IMR-90 (cell line): ENCODE measurements around the gene TRA2B. TPM values are rescaled to one million over a fixed set of nuclear protein-coding genes. Genes with fewer than 3 reads are reported as not detected.

Experiments used
- ATAC-seq: fragments of 200-7000 bp; cut with Tn5 transposase; 2 replicates; pipeline ENCODE4 v1.9.1; 2020; ENCODE audit warnings: low read depth, mild to moderate bottlenecking, moderate library complexity
- BruUV-seq: library from RNA; stranded (reverse); fragments of 400-500 nt; replicated peaks from 2 replicates; lab custom pipeline; 2021; lab: Mats Ljungman, UMichigan
- CTCF ChIA-PET: fragments of 300-600 bp; formaldehyde crosslinking; extraction: SDS; loops from one replicate; lab custom pipeline; 2021; ENCODE audit warnings: antibody characterized with exemption; lab: Yijun Ruan, JAX
- POLR2A ChIA-PET: fragments of 300-600 bp; sonication (Branson Sonifier 250); formaldehyde crosslinking; loops from one replicate; lab custom pipeline; 2022; ENCODE audit warnings: antibody characterized with exemption; ENCODE audit not compliant: unreplicated experiment; lab: Charles Lee
- DNase-seq: peaks from one replicate; pipeline ENCODE4 v3.0.0; 2013
- H2AFZ ChIP-seq: replicated peaks from 2 replicates; pipeline ENCODE3; 2013; ENCODE audit warnings: low read length, mild to moderate bottlenecking; ENCODE audit not compliant: poor library complexity
- H2AK5ac ChIP-seq: 2 replicates; pipeline ENCODE4 v1.6.1; 2013; ENCODE audit warnings: low read depth, low read length, inconsistent platforms
- H2AK9ac ChIP-seq: replicated peaks from 2 replicates; pipeline ENCODE3; 2013; ENCODE audit warnings: mild to moderate bottlenecking, low read depth, low read length, moderate library complexity; ENCODE audit not compliant: poor library complexity
- H2BK120ac ChIP-seq: 2 replicates; pipeline ENCODE4 v1.6.1; 2013; ENCODE audit warnings: low read depth, low read length, inconsistent platforms
- H2BK15ac ChIP-seq: 3 replicates; pipeline ENCODE4 v1.6.1; 2013; ENCODE audit warnings: low read depth, low read length, inconsistent platforms
- H2BK20ac ChIP-seq: 2 replicates; pipeline ENCODE4 v1.6.1; 2013; ENCODE audit warnings: low read depth, mild to moderate bottlenecking, inconsistent platforms, low read length, moderate library complexity
- H2BK5ac ChIP-seq: 2 replicates; pipeline ENCODE4 v1.6.1; 2013; ENCODE audit warnings: mild to moderate bottlenecking, low read depth, low read length, inconsistent platforms; ENCODE audit not compliant: poor library complexity, severe bottlenecking
- H3K14ac ChIP-seq: replicated peaks from 2 replicates; pipeline ENCODE4 v1.6.1; 2013; ENCODE audit warnings: low read depth, low read length, inconsistent platforms
- H3K18ac ChIP-seq: 2 replicates; pipeline ENCODE4 v1.6.1; 2013; ENCODE audit warnings: low read depth, low read length, control low read depth
- H3K23ac ChIP-seq: 2 replicates; pipeline ENCODE4 v1.6.1; 2013; ENCODE audit warnings: low read depth, low read length, inconsistent platforms
- H3K27ac ChIP-seq: 2 replicates; pipeline ENCODE4 v1.5.1; 2013; ENCODE audit warnings: mild to moderate bottlenecking, control low read depth, low read length; ENCODE audit not compliant: insufficient read depth
- H3K27me3 ChIP-seq: 2 replicates; pipeline ENCODE4 v1.6.1; 2013; ENCODE audit warnings: low read length; ENCODE audit not compliant: control insufficient read depth, insufficient read depth
- H3K36me3 ChIP-seq: 2 replicates; pipeline ENCODE4 v1.6.1; 2013; ENCODE audit warnings: low read length, mixed read lengths; ENCODE audit not compliant: control insufficient read depth, insufficient read depth
- H3K4ac ChIP-seq: 2 replicates; pipeline ENCODE4 v1.6.1; 2013; ENCODE audit warnings: low read depth, low read length, inconsistent platforms
- H3K4me1 ChIP-seq: 2 replicates; pipeline ENCODE4 v1.6.1; 2013; ENCODE audit warnings: low read length, mixed read lengths; ENCODE audit not compliant: control insufficient read depth, insufficient read depth
- H3K4me2 ChIP-seq: 2 replicates; pipeline ENCODE4 v1.6.1; 2013; ENCODE audit warnings: low read depth, mild to moderate bottlenecking, control low read depth, low read length, moderate library complexity
- H3K4me3 ChIP-seq: 2 replicates; pipeline ENCODE4 v1.5.1; 2013; ENCODE audit warnings: low read depth, mild to moderate bottlenecking, control low read depth, low read length, moderate library complexity; ENCODE audit not compliant: insufficient read depth
- H3K56ac ChIP-seq: 2 replicates; pipeline ENCODE4 v1.6.1; 2013; ENCODE audit warnings: low read length, inconsistent platforms; ENCODE audit not compliant: insufficient read depth; ENCODE audit errors: extremely low read depth
- H3K79me1 ChIP-seq, 2 experiments: 2 replicates each; pipeline ENCODE4 v1.6.1; 2013; ENCODE audit warnings: low read length in 2 of 2, inconsistent platforms in 1 of 2, low read depth in 1 of 2
- H3K9ac ChIP-seq: 2 replicates; pipeline ENCODE4 v1.6.1; 2013; ENCODE audit warnings: low read depth, low read length, control low read depth
- H3K9me1 ChIP-seq: 2 replicates; pipeline ENCODE4 v1.6.1; 2013; ENCODE audit warnings: low read length, inconsistent platforms; ENCODE audit not compliant: insufficient read depth
- H3K9me3 ChIP-seq: 2 replicates; pipeline ENCODE4 v1.6.1; 2013; ENCODE audit warnings: low read length; ENCODE audit not compliant: control insufficient read depth, insufficient read depth
- H4K20me1 ChIP-seq: 2 replicates; pipeline ENCODE4 v1.6.1; 2013; ENCODE audit warnings: low read length, inconsistent platforms; ENCODE audit not compliant: insufficient read depth
- H4K5ac ChIP-seq: 2 replicates; pipeline ENCODE4 v1.6.1; 2013; ENCODE audit warnings: mild to moderate bottlenecking, low read depth, low read length, control low read depth
- H4K8ac ChIP-seq, 2 experiments: 2 replicates each; pipeline ENCODE4 v1.6.1; 2013; ENCODE audit warnings: low read depth in 2 of 2, low read length in 2 of 2, control low read depth in 1 of 2, inconsistent platforms in 1 of 2
- H4K91ac ChIP-seq: 2 replicates; pipeline ENCODE4 v1.6.1; 2013; ENCODE audit warnings: low read depth, low read length, inconsistent platforms; ENCODE audit not compliant: insufficient read depth
- CEBPB ChIP-seq: IDR thresholded peaks from 2 replicates; pipeline ENCODE4 v1.6.1; 2012; ENCODE audit warnings: low read depth, low read length, improper control_type of control experiment
- FOS ChIP-seq: fragments of 150-350 bp; IDR thresholded peaks from 2 replicates; pipeline ENCODE4 v1.6.1; 2016; ENCODE audit warnings: low read depth, low read length
- MAZ ChIP-seq: IDR thresholded peaks from 2 replicates; pipeline ENCODE4 v1.6.1; 2012; ENCODE audit warnings: low read depth, mild to moderate bottlenecking, low read length, improper control_type of control experiment, moderate library complexity, borderline replicate concordance
- MXI1 ChIP-seq: IDR thresholded peaks from 2 replicates; pipeline ENCODE4 v1.6.1; 2012; ENCODE audit warnings: low read depth, mild to moderate bottlenecking, low read length, moderate library complexity, borderline replicate concordance
- NFE2L2 ChIP-seq: fragments of 150-350 bp; IDR thresholded peaks from 2 replicates; pipeline ENCODE4 v1.6.1; 2016; ENCODE audit warnings: low read depth, mild to moderate bottlenecking, low read length
- POLR2A ChIP-seq: IDR thresholded peaks from 2 replicates; pipeline ENCODE4 v1.6.1; 2012; ENCODE audit warnings: mild to moderate bottlenecking, low read depth, low read length
- RAD21 ChIP-seq: IDR thresholded peaks from 2 replicates; pipeline ENCODE4 v1.6.1; 2012; ENCODE audit warnings: low read length, improper control_type of control experiment
- RCOR1 ChIP-seq: IDR thresholded peaks from 2 replicates; pipeline ENCODE4 v1.6.1; 2012; ENCODE audit warnings: mild to moderate bottlenecking, low read length, improper control_type of control experiment; ENCODE audit not compliant: insufficient replicate concordance
- WGBS, 2 experiments: methylation state at CpG; one replicate each; pipeline versions ENCODE4 v1.1.5 to v1.1.7; 2013; ENCODE audit warnings: missing lambda C conversion rate in 2 of 2; ENCODE audit not compliant: insufficient read length in 1 of 2; ENCODE audit errors: extremely low coverage in 2 of 2; 5-methylcytosine and 5-hydroxymethylcytosine counted together
- dilution Hi-C: fragments of 300-500 bp; cut with HindIII; formaldehyde crosslinking; loops from one replicate; pipeline ENCODE4 v1.14.3; 2018; ENCODE audit warnings: low sequenced_read_pairs; ENCODE audit not compliant: unreplicated experiment
- in situ Hi-C: fragments of 300-500 bp; cut with MboI; formaldehyde crosslinking; loops from 3 replicates; pipeline ENCODE4 v1.14.3; 2019; ENCODE audit warnings: low sequenced_read_pairs, inconsistent platforms, mixed read lengths
- intact Hi-C: fragments of 100-400 bp; cut with micrococcal nuclease; formaldehyde crosslinking; loops from 2 replicates; pipeline ENCODE4 v1.10.0; 2022
- polyA plus RNA-seq, 3 experiments: library from polyadenylated mRNA; depleted of rRNA; stranded (reverse); fragments of >200 nt; gene quantifications; 2 replicates each; pipeline ENCODE4 v1.2.3, GENCODE V29; 2012; ENCODE audit warnings: low replicate concordance in 1 of 3
- total RNA-seq: library from RNA; depleted of rRNA; stranded (reverse); fragments of >200 nt; gene quantifications from 2 replicates; pipeline ENCODE4 v1.2.3, GENCODE V29; 2012
- TF ChIP-seq, protein P1 (sequence below): conservative IDR thresholded peaks from 2 replicates; pipeline ENCODE4 v1.5.1; 2012; ENCODE audit warnings: mild to moderate bottlenecking, low read depth, low read length, improper control_type of control experiment

Gene TRA2B
- total and polyA plus RNA-seq, 2 of the 4 experiments (the other 2 are of a cell fraction), result 127 to 208 TPM

DNA sequence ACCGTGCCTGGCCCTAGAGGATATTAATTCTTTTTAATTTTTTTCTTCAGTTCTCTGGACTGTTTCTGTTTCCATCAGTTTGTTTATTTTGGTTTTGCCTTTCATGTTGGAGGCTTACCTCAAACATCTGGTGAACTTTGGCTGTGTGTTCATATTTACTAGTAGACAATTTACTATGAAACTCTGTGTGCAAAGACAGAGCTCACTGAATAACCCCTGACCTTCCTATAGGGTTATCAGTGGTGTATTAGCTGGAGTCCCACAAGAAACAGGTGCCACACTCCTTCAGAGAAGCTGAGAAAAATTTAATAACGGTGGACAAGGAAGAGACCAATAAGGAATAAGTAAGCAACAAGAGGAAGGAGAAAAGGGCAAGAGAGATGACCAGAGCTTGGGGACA lies 28.8 kb upstream of the TRA2B start:
- Histone ChIP-seq H2BK15ac (no peak overlapping the region), H3K36me3 (no peaks in the 10 kb centered on the region), H3K27ac (no peak overlapping the region), H3K4me1 (no peaks in the 10 kb centered on the region; the same call in 1 of the 2 replicates), H3K18ac (no peak overlapping the region), H2AFZ (no peak overlapping the region), H4K8ac (no peak overlapping the region), H3K9me1 (no peaks in the 10 kb centered on the region), H3K4ac (no peak overlapping the region), H2BK120ac (no peak overlapping the region), H3K9ac (no peak overlapping the region), H4K5ac (no peak overlapping the region), H3K4me3 (no peak overlapping the region), H2AK5ac (no peak overlapping the region), H3K56ac (no peak overlapping the region), H3K9me3 (peaks cover 2% of the 10 kb centered on the region), H2AK9ac (no peak overlapping the region), H4K20me1 (no peaks in the 10 kb centered on the region), H3K79me1 (no peaks in the 10 kb centered on the region), H4K91ac (no peak overlapping the region), H3K23ac (no peak overlapping the region), H3K14ac (no peak overlapping the region), H2BK20ac (no peak overlapping the region), H2BK5ac (no peak overlapping the region), H3K4me2 (no peak overlapping the region), H3K27me3 (peaks cover 2% of the 10 kb centered on the region)
- intact Hi-C loops (no loop called here), in situ Hi-C loops (no loop called here), dilution Hi-C loops (no loop called here)
- CTCF ChIA-PET, result interaction anchor here (2.4 kb wide), 1 partner anchor 23 kb away, joined by 8 read pairs; no protein-coding TSS in a partner anchor
- ATAC-seq, result peak; percentile 42
- WGBS, 2 experiments, result 40% methylated on average over 1 of the region's 2 CpGs; no CpG with 5 or more reads in 1 of the 2 experiments
- TF ChIP-seq RAD21 (no peak), MXI1 (no peak), RCOR1 (no peak), NFE2L2 (no peak), POLR2A (no peak), MAZ (no peak), FOS (no peak), CEBPB (no peak)
- TF ChIP-seq, protein P1, sequence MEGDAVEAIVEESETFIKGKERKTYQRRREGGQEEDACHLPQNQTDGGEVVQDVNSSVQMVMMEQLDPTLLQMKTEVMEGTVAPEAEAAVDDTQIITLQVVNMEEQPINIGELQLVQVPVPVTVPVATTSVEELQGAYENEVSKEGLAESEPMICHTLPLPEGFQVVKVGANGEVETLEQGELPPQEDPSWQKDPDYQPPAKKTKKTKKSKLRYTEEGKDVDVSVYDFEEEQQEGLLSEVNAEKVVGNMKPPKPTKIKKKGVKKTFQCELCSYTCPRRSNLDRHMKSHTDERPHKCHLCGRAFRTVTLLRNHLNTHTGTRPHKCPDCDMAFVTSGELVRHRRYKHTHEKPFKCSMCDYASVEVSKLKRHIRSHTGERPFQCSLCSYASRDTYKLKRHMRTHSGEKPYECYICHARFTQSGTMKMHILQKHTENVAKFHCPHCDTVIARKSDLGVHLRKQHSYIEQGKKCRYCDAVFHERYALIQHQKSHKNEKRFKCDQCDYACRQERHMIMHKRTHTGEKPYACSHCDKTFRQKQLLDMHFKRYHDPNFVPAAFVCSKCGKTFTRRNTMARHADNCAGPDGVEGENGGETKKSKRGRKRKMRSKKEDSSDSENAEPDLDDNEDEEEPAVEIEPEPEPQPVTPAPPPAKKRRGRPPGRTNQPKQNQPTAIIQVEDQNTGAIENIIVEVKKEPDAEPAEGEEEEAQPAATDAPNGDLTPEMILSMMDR, result no peak
- POLR2A ChIA-PET, result no interaction called here
- no peak for DNase-seq
- no TSS peak for BruUV-seq
